DND-41 (cell line): ENCODE measurements around the gene RBM23.

Experiments used
- ATAC-seq: fragments of 200-7000 bp; cut with Tn5 transposase; 3 replicates; pipeline ENCODE4 v1.9.1; 2021; ENCODE audit warnings: low read depth; ENCODE audit not compliant: insufficient read depth
- DNase-seq: peaks from one replicate; pipeline ENCODE4 v3.0.0-alpha.2; 2020
- H2AFZ ChIP-seq: 2 replicates; pipeline ENCODE4 v1.6.0; 2012; ENCODE audit warnings: low read depth, low read length
- H3K27ac ChIP-seq: 2 replicates; pipeline ENCODE4 v1.5.1; 2012; ENCODE audit warnings: low read length, inconsistent platforms
- H3K27me3 ChIP-seq: fragments of 200-600 bp; sonication (generic); 2 replicates; pipeline ENCODE4 v1.6.0; 2012; ENCODE audit warnings: low read length, mild to moderate bottlenecking, inconsistent platforms; ENCODE audit not compliant: insufficient read depth, poor library complexity
- H3K36me3 ChIP-seq: 2 replicates; pipeline ENCODE4 v1.5.1; 2012; ENCODE audit warnings: low read length, inconsistent platforms; ENCODE audit not compliant: insufficient read depth
- H3K4me1 ChIP-seq: 2 replicates; pipeline ENCODE4 v1.5.1; 2012; ENCODE audit warnings: mild to moderate bottlenecking, low read length; ENCODE audit not compliant: insufficient read depth
- H3K4me2 ChIP-seq: 2 replicates; pipeline ENCODE4 v1.6.0; 2012; ENCODE audit warnings: mild to moderate bottlenecking, moderate library complexity, low read length, inconsistent platforms; ENCODE audit not compliant: insufficient read depth
- H3K4me3 ChIP-seq, 2 experiments: fragments of 200-600 bp in 1 of 2; shearing (Covaris generic) in 1 of 2; 2 replicates each; pipeline ENCODE4 v1.5.1; 2012 to 2016; ENCODE audit warnings: inconsistent platforms in 2 of 2, low read length in 2 of 2, mild to moderate bottlenecking in 2 of 2, low read depth in 1 of 2, moderate library complexity in 1 of 2
- H3K79me2 ChIP-seq: 2 replicates; pipeline ENCODE4 v1.6.0; 2012; ENCODE audit warnings: low read length, inconsistent platforms; ENCODE audit not compliant: insufficient read depth
- H3K9ac ChIP-seq: 2 replicates; pipeline ENCODE4 v1.6.0; 2012; ENCODE audit warnings: low read depth, mild to moderate bottlenecking, inconsistent platforms, low read length, moderate library complexity
- H3K9me3 ChIP-seq: 2 replicates; pipeline ENCODE4 v1.5.1; 2012; ENCODE audit warnings: low read length, moderate library complexity, mild to moderate bottlenecking, inconsistent platforms; ENCODE audit not compliant: insufficient read depth, severe bottlenecking
- H4K20me1 ChIP-seq: 2 replicates; pipeline ENCODE4 v1.6.0; 2012; ENCODE audit warnings: low read length; ENCODE audit not compliant: insufficient read depth
- CTCF ChIP-seq: IDR thresholded peaks from 2 replicates; pipeline ENCODE4 v1.5.1; 2012; ENCODE audit warnings: borderline replicate concordance, low read length, moderate library complexity, mild to moderate bottlenecking; ENCODE audit not compliant: poor library complexity, severe bottlenecking; ENCODE audit errors: extremely low read depth
- EZH2 ChIP-seq: IDR thresholded peaks from 3 replicates; pipeline ENCODE4 v1.6.1; 2012; ENCODE audit warnings: borderline replicate concordance, low read depth, mild to moderate bottlenecking, moderate library complexity, low read length, inconsistent platforms; ENCODE audit not compliant: severe bottlenecking

The RBM23 gene

GRCh38 chr14:22878271-22879246, 40.4 kb downstream of the RBM23 start:
- TF ChIP-seq EZH2 (no peak), CTCF (no peak)
- H4K20me1 ChIP-seq: peaks cover 38% of the 10 kb centered on the region
- no peaks in the 10 kb centered on the region for H3K4me1 ChIP-seq
- H3K9me3 ChIP-seq: no peaks in the 10 kb centered on the region
- no peak overlapping the region for H2AFZ ChIP-seq
- H3K27me3 ChIP-seq: peaks cover 24% of the 10 kb centered on the region
- no peaks in the 10 kb centered on the region for H3K79me2 ChIP-seq
- ATAC-seq: no peak
- H3K4me2 ChIP-seq: no peak overlapping the region
- H3K4me3 ChIP-seq: no peak overlapping the region
- no peak for DNase-seq
- H3K36me3 ChIP-seq: peaks cover 8% of the 10 kb centered on the region; the same call in 1 of the 2 replicates
- no peak overlapping the region for H3K27ac ChIP-seq
- H3K9ac ChIP-seq: no peak overlapping the region

- peaks cover 8% of the 10 kb centered on the region for H3K4me1 ChIP-seq
- H3K9me3 ChIP-seq: no peaks in the 10 kb centered on the region
- peaks cover 35% of the 10 kb centered on the region for H4K20me1 ChIP-seq
- H3K36me3 ChIP-seq: peaks cover 8% of the 10 kb centered on the region; the same call in 1 of the 2 replicates
- no peak for ATAC-seq
- no peak overlapping the region for H3K9ac ChIP-seq
- no peak overlapping the region for H3K27ac ChIP-seq
- no peaks in the 10 kb centered on the region for H3K79me2 ChIP-seq
- no peak for DNase-seq
- no peak for TF ChIP-seq EZH2
- no peak for TF ChIP-seq CTCF
- peaks cover 15% of the 10 kb centered on the region for H3K27me3 ChIP-seq
- H3K4me2 ChIP-seq: no peak overlapping the region
- no peak overlapping the region for H3K4me3 ChIP-seq
- no peak overlapping the region for H2AFZ ChIP-seq
Measured at GRCh38 chr14:22877000-22877501, 41.9 kb downstream of the RBM23 start.

- TF ChIP-seq EZH2 (no peak), CTCF (no peak)
- peaks cover 8% of the 10 kb centered on the region; the same call in 1 of the 2 replicates for H3K36me3 ChIP-seq
Measured at GRCh38 chr14:22875748-22876319, 43.1 kb downstream of the RBM23 start.

More at GRCh38 chr14:22875748-22876319, 43.1 kb downstream of the RBM23 start:
- Histone ChIP-seq H3K4me3 (no peak overlapping the region), H3K4me1 (peaks cover 17% of the 10 kb centered on the region), H3K27me3 (peaks cover 6% of the 10 kb centered on the region), H3K27ac (no peak overlapping the region), H2AFZ (no peak overlapping the region), H3K79me2 (no peaks in the 10 kb centered on the region), H3K9ac (no peak overlapping the region), H3K9me3 (no peaks in the 10 kb centered on the region), H4K20me1 (peaks cover 35% of the 10 kb centered on the region), H3K4me2 (no peak overlapping the region)
- DNase-seq (no peak), ATAC-seq (no peak)
